Choroid plexus epithelial cell (primary cell): ENCODE results near the gene CDCP2.

Experiments used
- DNase-seq: peaks from one replicate; pipeline ENCODE4 v3.0.0-alpha.2; 2010; ENCODE audit warnings: low read depth
- H3K4me3 ChIP-seq: 2 replicates; pipeline ENCODE4 v1.5.1; 2011; ENCODE audit warnings: low read depth, mild to moderate bottlenecking, control low read depth, low read length, moderate library complexity
- TF ChIP-seq, protein P1 (sequence below): conservative IDR thresholded peaks from 2 replicates; pipeline ENCODE4 v1.5.1; 2011; ENCODE audit warnings: low read depth, mild to moderate bottlenecking, control low read depth, inconsistent platforms, low read length, moderate library complexity

Gene CDCP2

DNA sequence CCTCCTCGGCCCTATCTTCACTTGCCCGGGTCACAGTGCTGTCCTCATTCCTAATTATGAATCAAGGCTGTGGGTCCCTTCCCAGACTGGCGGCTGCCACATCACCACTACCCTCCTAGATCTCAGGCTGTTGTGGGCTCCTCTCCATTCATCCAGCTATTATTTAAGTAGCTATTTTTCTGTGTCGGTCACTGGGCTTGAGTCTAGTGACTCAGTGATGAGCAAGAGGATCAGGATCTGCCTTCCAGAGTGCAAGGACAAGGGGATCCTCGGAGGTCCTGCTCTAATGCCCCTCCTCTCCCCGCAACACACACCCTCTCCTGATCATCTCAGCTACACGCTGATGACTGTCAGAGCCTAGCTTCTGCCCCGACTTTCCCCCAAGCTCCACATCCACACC, 34.1 kb downstream of the CDCP2 start:
- TF ChIP-seq, protein P1, sequence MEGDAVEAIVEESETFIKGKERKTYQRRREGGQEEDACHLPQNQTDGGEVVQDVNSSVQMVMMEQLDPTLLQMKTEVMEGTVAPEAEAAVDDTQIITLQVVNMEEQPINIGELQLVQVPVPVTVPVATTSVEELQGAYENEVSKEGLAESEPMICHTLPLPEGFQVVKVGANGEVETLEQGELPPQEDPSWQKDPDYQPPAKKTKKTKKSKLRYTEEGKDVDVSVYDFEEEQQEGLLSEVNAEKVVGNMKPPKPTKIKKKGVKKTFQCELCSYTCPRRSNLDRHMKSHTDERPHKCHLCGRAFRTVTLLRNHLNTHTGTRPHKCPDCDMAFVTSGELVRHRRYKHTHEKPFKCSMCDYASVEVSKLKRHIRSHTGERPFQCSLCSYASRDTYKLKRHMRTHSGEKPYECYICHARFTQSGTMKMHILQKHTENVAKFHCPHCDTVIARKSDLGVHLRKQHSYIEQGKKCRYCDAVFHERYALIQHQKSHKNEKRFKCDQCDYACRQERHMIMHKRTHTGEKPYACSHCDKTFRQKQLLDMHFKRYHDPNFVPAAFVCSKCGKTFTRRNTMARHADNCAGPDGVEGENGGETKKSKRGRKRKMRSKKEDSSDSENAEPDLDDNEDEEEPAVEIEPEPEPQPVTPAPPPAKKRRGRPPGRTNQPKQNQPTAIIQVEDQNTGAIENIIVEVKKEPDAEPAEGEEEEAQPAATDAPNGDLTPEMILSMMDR, result no peak
- peak; percentile 60 for DNase-seq
- H3K4me3 ChIP-seq, result no peak overlapping the region

DNA sequence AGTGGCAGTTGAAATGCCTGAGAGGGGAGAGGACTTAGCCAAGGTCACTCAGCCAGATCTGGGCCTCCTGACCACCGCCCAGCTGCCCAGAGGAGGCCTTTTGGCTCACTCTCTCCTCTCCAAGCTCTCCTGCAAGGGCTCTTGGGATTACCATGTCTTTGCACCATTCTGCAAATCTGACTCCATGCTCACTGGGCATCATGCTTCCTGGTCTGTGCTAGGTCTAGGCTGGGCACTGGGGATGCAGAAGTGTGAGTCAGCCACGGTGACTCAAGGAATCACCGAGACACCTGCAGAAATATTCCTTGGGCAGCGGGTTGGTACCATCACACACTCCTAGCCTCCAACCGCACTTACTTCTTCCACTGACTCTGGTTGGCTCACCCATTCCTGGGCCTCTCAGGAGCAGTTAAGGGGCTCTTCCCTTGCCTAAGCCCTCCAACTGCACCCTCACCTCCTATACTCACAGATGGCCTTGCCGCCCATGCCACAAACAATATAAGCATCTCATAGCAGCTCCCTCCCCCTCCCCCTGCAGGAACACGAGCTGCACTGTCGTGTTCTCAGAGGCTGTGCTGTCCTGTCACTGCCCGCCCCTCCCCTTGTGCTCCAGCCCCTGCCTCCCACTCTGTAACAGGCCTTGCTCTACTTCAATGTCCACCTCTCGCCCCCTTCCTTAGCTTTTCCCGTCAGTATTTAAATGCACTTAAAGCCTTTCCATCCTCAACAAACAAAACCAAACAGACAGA, 34.8 kb downstream of the CDCP2 start:
- no peak for DNase-seq
- TF ChIP-seq, protein P1, result no peak
- H3K4me3 ChIP-seq, result no peak overlapping the region

DNA sequence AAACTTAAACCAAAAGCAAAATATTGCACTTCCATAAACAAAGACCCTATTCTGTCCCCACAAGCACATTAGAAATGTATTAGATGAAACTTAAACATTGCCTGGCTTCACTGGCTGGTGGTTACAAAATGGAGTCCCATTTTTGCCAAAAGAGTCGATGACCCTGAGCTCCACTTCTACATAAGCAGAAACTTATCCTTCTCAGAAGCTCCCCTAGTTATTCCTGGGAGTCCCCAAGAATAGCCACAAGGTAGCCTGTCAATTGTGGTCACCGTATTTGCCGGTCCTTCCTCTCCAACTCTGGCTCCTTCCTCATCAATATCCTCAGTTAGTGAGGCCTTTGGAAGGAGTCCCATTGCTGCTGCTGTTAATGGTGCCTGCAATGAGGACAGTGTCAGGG, 37.3 kb downstream of the CDCP2 start:
- no peak overlapping the region for H3K4me3 ChIP-seq
- no peak for DNase-seq
- TF ChIP-seq, protein P1, result no peak

DNA sequence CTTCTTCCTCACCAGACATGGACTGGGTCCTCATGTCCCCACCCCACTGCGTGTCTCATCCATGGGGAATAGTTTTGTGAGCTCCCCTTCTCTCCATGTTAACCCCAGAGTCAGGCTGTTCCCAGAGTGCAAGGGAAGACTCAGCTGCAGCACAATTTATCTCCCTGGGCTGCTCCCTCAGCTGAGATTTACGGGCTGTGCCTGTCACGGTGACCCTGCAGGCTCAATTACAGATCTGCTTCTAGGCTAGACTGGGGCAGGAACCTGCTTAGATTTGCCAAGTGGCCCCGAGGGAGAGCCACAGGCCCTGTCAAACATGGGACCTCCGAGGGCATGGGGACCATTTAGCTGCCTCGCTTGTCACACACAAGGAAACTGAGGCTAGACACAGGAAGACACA, 37.8 kb downstream of the CDCP2 start:
- no peak overlapping the region for H3K4me3 ChIP-seq
- DNase-seq, result no peak
- TF ChIP-seq, protein P1, result no peak

DNA sequence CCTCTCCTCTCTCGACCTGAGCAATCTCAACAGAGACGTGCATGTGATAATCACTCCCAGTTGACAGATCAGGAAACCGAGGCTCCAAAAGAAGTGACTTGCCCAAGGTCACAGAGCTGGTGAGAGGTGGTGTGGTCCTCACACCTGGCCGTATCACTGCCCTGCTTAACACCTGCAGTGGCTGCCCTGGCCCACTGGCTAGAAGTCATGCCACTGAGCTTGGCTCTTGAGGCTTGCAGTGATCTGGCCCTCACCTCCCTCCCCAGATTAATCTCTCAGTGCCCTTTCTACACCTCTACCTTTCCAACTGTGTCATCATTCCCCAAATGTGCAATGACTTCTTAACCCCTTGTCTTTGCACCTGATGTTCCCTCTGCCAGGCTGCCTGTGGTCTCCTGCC, 38.8 kb downstream of the CDCP2 start:
- no peak overlapping the region for H3K4me3 ChIP-seq
- DNase-seq, result no peak
- TF ChIP-seq, protein P1, result no peak

DNA sequence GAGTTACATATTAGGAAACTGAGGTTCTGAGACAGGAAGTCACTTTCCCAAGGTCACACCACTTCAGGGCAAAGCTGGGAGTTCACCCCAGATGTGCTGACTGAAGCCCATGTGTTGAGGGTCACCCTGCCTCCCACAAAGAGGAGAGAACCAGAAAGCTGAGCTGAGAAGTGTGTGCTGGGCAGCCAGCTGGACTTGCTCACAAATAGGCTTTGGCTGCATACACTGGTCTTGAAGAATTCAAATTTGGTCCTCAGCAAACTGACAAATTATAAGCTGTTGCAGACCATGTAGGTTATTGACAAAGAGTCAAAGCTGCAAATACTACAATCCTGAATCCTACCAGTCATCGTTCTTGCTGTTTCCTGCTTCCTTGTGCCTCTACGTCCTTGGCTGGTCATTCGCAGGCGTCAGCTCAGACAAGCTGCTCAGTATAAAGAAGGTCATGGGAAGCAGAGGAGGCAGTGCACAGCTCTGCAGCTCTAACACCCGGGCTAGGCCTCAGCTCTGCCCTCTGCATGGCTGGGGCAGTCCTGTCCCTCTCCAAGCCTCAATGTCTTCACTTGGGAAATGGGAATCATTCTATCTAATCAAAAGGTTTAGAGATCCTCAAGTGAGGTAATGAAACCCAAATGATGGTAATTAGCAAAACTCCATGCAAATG, 40.0 kb downstream of the CDCP2 start:
- DNase-seq, result no peak
- no peak overlapping the region for H3K4me3 ChIP-seq
- TF ChIP-seq, protein P1, result no peak

DNA sequence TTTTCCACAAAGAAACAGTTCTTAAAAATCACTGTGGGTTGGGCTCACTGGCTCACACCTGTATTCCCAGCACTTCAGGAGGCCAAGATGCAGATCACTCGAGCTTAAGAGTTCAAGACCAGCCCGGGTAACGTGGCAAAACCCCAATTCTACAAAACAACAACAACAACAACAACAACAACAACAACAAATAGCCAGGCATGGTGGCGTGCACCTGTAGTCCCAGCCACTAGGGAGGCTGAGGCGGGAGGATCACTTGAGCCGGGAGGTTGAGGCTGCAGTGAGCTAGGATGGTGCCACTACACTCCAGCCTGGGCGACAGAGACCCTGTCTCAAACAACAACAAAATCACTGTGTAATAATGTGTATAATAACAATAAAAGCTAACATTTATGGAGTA, 40.8 kb downstream of the CDCP2 start:
- no peak overlapping the region for H3K4me3 ChIP-seq
- no peak for DNase-seq
- TF ChIP-seq, protein P1, result no peak
